HG03521 (cell line): Measurements from ENCODE around the gene CCL2.
"Not testable (repeated sequence)": the region's sequence is repeated elsewhere in the genome, so short reads cannot be mapped to it uniquely, and the experiment has no call there.

Experiments used
- ATAC-seq: cut with Tn5 transposase; IDR thresholded peaks from one replicate; pipeline ENCODE4 v1.9.1; 2021; ENCODE audit warnings: mild to moderate bottlenecking, moderate library complexity; ENCODE audit not compliant: unreplicated experiment

The CCL2 gene

GRCh38 chr17:34254651-34255380 is at the start of gene CCL2:
TSS of gene CCL2 (plus strand) at chr17:34255285. CDS start at chr17:34255350, 65 bp downstream.
- no peak for ATAC-seq

DNA sequence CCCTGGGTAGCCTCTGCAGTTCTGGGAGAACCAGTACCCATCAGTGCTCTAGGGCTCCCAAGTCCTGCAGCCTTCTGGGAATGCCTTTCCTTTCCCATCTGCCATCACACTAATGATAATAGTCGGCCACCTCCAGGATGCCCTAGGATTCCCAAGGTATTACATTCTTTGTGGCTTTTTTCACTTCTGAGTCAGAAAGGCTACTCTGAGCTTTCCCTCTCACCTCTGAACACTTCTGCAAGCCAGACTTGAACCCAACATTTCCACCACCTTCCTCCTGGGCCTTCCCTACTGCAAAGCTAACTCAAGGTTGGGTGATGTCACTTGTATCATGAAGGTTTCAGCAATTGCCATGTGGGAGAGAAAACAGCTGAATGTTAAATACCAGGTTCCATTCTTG is 49.7 kb upstream of the CCL2 start:
- ATAC-seq, result no peak

GRCh38 chr17:34206569-34206968 is 48.5 kb upstream of the CCL2 start:
- no peak for ATAC-seq

- ATAC-seq, result no peak
Measured at GRCh38 chr17:34207572-34207971, 47.5 kb upstream of the CCL2 start.

DNA sequence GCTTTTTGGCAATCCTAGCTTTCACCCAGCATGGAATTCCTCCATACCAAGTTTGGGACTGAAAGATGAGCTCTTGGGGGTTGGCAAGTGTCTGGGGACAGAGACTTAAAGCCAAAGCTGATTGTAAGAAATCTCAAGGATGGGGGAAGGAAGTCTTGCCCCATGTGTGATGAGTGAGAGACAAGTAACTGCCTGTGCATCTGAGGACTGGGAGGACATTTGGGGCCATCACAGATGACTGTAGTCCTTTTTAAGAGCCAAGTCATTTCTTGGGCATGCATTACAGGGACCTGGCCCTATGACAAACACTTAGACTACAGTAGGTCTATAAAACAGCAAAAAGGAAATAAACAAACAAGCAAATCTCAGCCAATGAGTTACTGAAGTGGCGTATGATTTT is 36.3 kb upstream of the CCL2 start:
- ATAC-seq, result no peak

DNA sequence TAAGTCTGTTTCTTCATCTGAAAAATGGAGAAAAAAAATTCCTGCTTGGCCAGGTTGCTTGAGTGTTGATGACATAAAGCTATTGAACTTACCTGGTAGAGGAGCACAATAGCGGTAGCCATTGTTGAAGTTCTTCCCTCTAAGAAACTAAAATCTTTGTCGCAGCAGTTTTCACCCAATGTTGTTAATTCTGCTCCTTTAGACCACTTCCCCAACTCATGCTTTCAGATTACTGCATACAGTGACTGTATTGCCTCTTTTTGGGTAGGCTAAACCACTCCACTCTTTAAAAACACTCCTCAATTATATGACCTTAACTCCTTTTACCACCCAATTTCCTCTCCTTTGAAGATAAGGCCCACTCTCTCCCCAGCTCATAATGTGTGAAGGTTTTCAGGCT is 35.7 kb upstream of the CCL2 start:
- ATAC-seq, result no peak

DNA sequence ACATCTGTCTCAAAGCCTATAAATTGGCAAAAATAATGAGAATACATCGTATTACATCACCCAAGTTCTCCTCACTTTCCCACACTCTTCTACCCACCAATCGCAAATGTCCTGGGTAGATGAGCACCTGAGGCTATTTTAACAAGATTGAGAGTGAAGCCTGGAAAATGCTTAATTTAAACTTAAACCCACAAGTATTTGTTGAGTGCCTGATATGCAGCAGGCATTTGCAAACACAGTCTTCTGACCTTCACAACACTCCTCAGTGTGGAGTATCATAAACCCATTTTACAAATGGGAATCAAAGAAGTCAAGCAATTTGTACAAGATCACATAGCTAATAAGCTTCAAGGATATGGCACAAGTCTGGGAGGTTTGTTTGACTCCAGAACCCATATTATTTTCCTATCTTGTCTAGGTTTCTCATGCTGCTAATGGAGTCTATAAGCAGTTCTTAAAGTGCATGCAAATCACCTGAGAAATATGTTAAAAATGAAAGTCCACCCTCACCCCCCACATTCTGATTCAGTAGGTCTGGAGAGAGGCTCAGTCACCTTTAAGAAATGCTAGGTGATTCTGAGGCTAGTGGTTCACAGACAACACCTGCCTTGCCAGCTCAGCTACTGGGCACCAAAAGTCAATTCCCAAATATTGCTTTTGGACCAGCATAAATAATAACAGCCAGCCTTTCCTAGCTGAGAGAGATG is 34.9 kb upstream of the CCL2 start:
- ATAC-seq, result no peak

GRCh38 chr17:34220752-34221395 is 34.2 kb upstream of the CCL2 start:
- ATAC-seq, result no peak

DNA sequence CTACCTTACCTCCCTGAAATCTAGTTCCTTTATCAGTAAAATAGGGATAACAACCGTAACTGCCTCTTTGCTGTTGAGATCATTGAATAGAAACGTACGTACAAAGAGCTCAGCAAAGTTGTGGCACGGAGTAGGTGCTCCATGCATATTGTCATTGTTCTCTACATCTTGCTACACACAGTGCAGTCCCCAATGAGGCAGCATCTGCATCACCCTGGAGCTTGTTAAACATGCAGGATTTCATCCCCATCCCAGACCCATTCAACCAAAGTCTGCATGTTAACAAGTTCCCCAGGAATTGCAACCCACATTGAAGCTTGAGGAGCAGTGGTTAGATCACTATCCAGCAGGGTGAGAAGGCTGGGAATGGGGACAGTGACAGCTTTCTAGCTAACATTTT is 33.7 kb upstream of the CCL2 start:
- no peak for ATAC-seq

DNA sequence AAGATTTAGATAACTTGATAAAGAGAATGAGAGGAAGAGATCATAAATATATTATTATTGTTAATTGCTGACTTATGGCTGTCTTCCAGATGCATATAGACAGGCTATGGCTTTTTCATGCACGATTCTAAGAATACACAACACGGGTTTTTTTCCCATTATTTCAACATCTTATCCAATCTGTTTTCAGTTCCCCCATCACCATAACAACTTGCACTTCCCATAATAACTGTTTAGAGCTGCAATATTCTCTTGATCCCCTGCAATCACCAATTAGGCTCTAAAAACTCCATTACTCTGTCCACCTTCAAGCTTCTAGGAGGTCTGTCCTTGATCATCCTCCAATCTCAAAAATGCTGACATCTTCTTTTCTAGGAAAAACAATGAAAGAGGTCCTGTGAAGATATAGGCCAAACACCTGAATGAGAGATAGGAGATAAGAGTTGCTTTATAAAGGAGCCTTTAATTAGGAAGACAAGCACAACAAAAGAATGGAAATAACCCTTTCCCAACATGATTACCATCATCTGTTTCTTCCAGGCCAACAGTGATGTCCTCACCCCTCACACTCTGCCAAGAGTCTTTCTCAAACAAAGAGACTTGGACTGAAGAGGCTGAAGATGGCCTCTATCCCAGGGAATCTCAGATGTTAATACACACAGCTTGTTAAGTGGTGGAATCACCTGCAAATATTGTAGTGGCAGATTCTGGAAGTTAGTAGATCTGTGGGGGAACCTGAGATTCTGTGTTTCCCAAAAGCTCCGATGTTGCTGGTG is 32.2 kb upstream of the CCL2 start:
- ATAC-seq, result no peak

DNA sequence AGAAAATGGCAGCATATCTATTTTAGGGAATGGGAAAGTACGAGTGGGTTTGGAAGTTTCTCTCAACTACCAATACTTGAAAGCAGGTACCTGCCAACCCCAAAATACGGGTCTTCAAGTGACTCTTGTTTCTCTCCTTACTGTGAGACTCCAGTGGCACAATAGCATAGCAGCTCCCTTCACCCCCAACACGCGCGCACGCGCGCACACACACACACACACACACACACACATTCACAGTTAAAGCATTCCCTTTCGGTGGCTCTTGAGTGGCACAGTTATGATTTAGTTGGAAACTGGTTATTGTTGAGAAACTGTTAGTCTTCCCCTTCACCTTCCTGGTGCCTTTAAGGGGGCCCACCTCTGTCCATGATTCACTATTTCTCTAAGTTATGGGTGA is 30.0 kb upstream of the CCL2 start:
- ATAC-seq, result no peak

GRCh38 chr17:34226011-34226743 is 28.9 kb upstream of the CCL2 start:
- no peak for ATAC-seq

GRCh38 chr17:34226744-34227034 is 28.4 kb upstream of the CCL2 start:
- ATAC-seq, result no peak

GRCh38 chr17:34227293-34227692 is 27.8 kb upstream of the CCL2 start:
- ATAC-seq, result not testable (repeated sequence)

- ATAC-seq, result no peak
Measured at GRCh38 chr17:34227707-34228106, 27.4 kb upstream of the CCL2 start.

GRCh38 chr17:34228781-34229180 is 26.3 kb upstream of the CCL2 start:
- no peak for ATAC-seq

- ATAC-seq, result no peak
Measured at GRCh38 chr17:34230342-34230741, 24.7 kb upstream of the CCL2 start.

- ATAC-seq, result no peak
Measured at GRCh38 chr17:34234616-34235015, 20.5 kb upstream of the CCL2 start.

DNA sequence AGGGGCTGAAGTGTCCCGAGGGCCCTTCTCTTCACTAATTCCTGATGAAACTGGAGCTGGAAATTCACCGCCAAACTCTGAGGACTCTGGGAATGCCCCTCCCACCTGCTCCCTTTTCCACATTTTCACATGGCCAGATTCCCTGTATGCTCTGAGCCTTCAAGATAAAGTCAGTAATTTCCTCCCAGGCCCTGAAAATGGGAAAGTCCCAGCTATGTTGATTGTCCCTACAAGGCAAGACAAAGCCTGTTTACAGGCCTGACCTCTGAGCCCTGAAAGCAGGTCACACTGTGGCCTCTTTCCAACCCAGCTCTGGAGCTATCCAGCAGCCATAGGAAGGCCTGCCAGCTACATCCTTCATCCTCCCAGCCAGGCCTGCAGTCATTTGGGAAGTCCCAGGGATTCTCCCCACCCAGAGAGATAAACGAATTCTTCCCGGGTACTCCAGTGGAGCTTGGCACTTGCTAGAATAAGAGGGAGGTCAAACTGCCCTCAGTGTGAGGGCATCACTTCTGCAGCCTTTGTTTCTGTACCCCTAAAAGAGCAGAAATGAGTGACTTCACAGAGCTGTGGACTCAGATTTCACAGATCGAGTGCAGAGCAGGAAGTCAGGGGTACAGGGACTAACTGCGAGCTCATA is 19.6 kb upstream of the CCL2 start:
- ATAC-seq, result no peak

DNA sequence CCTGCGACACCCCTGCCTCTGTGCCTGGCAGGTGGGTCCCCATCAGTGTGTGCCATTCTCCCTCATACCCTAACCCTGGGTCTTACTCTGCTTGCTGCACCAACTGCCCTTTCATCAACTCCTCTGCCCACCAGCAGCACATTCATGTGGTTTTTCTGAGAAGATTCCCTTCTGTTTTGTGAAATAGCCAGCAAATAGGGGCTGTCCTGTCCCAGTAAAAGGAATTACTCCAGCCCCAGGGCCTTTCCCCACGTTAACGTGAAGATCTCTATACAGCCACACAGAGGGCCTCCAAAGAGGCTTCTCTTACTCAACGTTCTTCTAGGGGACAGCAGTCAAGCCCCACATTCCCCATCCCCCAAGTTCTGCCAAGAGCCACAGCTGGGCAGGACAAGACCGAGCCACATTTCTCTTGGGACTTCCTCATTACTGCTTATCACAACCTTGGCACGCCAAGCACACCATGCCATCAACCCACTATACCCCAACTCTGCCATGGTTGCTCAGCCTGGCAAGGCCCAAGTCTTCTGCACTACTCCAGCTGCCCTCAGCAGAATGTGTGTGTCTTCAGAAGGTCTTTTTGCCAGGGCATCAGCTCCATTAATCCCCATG is 18.7 kb upstream of the CCL2 start:
- no peak for ATAC-seq
